GM18517 (cell line): ENCODE measurements around the gene ROCK2.
A peak's percentile ranks its signal among the peaks of the same experiment; 100 is the strongest.
"Not testable (repeated sequence)": the region's sequence is repeated elsewhere in the genome, so short reads cannot be mapped to it uniquely, and the experiment has no call there.

Experiments
- ATAC-seq: cut with Tn5 transposase; IDR thresholded peaks from one replicate; pipeline ENCODE4 v1.9.1; 2021; ENCODE audit warnings: mild to moderate bottlenecking, moderate library complexity; ENCODE audit not compliant: unreplicated experiment

ROCK2 gene

GRCh38 chr2:11239666-11240462 lies 104.6 kb downstream of the ROCK2 start:
- no peak for ATAC-seq

DNA sequence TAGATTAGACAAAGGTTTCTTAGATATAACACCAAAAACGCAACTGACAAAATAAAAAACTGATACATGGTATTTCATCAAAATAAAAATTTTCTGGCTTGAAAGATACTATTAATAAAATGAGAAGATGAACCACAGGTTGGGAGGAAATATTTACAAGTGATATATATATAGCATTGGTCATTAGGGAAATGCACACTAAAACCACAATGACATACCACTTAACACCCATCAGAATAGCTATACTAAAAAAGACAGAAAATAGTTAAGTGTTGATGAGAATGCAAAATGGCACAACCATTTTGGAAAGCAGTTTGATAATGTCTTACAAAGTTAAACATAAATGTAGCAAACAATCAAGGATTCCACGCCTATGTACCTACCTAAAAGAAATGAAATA lies 105.3 kb downstream of the ROCK2 start:
- ATAC-seq = no peak

- no peak for ATAC-seq
Observed at GRCh38 chr2:11237122-11237521, 107.3 kb downstream of the ROCK2 start.

DNA sequence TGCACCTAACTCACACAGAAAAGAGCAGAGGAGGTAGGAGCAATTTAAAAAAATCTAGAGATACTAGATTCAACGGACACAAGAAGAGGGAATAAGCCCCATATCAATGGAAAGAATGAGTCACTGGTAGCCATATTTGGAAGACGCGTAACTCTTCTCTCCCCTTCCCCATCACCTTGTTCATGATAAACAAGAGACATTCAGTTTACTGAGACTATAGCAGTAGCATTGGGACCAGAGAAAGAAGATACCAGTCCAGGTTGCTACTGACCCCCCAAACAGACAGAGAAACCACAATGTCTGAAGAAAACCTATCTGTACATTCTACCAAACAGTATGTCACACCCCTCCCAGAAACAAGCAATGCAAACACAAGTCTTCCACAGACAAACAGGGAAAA lies 108.1 kb downstream of the ROCK2 start:
- no peak for ATAC-seq

GRCh38 chr2:11235583-11235982 lies 108.9 kb downstream of the ROCK2 start:
- no peak for ATAC-seq

- ATAC-seq = no peak
Observed at GRCh38 chr2:11234309-11234708, 110.1 kb downstream of the ROCK2 start.

- not testable (repeated sequence) for ATAC-seq
Observed at GRCh38 chr2:11231193-11231592, 113.2 kb downstream of the ROCK2 start.

DNA sequence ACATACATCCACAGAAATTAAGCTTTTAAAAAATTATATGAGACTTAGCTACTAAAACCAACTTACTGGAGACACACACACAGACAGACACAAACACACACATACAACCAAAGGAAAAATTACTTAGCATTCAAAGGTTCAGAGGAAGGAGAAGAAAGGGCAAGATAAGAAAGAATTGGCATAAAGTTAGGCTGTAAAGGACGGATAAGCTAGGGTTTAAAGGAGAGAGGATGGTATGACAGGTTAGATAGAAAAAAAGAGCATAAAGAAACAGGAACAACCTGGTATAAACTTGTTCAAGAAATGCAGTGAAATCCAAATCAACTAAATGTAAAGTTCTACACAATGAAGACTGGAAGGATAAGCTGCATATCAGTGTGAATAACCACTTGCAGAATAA lies 115.7 kb downstream of the ROCK2 start:
- ATAC-seq = no peak

DNA sequence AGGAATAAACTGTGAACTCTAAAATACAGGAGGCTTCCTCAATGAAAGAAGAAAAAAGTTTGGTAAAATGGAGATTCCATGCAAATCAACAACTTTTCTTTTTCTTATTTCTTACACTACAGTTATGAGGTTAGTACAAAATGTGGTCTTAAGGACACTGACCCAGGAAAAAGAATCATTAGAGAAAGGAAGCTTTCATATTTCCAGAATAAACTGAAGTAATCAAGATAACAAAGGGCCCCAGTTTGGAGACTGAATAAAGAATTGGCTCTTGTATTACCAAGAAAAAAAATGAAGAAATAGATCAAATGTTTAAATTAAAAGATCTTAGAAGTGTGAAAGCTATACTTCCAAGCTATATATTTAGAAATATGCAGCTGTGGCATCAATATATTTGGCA lies 116.8 kb downstream of the ROCK2 start:
- ATAC-seq = no peak

GRCh38 chr2:11224887-11225286 lies 119.5 kb downstream of the ROCK2 start:
- no peak for ATAC-seq

- no peak for ATAC-seq
Observed at GRCh38 chr2:11222845-11223244, 121.6 kb downstream of the ROCK2 start.

GRCh38 chr2:11220445-11220844 lies 124.0 kb downstream of the ROCK2 start:
- no peak for ATAC-seq

- no peak for ATAC-seq
Observed at GRCh38 chr2:11215407-11215806, 129.0 kb downstream of the ROCK2 start.

GRCh38 chr2:11214770-11215169 lies 129.7 kb downstream of the ROCK2 start:
- ATAC-seq = no peak

DNA sequence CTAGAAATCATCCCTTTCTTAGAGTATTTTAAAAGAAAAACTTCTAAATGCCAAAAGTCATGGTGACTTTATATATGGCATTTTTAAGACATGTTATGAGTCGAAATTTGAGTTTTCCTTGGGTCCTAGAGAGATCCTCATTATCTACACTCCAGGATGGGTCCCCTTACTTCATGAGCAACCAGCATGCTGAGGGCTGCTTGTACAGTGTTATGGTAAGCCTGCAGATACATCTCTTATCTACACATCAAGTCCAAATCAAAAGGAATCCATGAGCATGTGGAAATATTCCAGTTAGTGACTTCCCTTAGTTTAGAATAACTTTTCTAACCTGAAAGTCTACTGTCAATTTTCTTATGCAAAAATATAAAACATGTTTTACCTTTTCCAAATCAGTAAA lies 130.5 kb downstream of the ROCK2 start:
- ATAC-seq = no peak

DNA sequence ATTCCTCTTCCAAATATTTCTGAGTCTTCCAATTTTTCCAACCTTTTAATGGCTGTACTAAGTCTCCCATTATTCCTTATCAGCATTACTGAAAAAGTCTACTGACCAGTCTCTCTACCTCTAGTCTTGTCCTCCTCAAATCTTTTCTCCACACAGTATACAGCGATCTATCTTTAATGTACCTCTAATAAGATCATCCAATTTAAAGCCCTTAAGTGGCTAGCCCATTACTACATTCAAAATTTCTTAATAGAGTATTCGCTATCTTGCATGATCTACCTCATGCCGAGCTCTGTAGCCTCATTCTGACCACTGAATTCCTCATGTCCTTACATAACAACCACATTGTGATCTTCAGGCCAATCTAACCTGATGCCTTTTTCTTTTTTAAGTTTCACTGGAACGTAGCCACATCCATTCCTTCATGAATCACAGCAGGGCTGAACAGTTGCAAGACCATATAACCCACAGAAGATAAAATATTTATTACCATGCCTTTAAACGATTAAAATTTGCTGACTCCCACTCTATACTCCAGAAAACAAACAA lies 131.3 kb downstream of the ROCK2 start:
- no peak for ATAC-seq

GRCh38 chr2:11212645-11213044 lies 131.8 kb downstream of the ROCK2 start:
- no peak for ATAC-seq

GRCh38 chr2:11208083-11208482 lies 136.4 kb downstream of the ROCK2 start:
- no peak for ATAC-seq

- peak; percentile 59 for ATAC-seq
Observed at GRCh38 chr2:11203480-11203879, 141.0 kb downstream of the ROCK2 start.

- ATAC-seq = no peak
Observed at GRCh38 chr2:11201969-11202368, 142.5 kb downstream of the ROCK2 start.

- no peak for ATAC-seq
Observed at GRCh38 chr2:11200651-11201050, 143.8 kb downstream of the ROCK2 start.

DNA sequence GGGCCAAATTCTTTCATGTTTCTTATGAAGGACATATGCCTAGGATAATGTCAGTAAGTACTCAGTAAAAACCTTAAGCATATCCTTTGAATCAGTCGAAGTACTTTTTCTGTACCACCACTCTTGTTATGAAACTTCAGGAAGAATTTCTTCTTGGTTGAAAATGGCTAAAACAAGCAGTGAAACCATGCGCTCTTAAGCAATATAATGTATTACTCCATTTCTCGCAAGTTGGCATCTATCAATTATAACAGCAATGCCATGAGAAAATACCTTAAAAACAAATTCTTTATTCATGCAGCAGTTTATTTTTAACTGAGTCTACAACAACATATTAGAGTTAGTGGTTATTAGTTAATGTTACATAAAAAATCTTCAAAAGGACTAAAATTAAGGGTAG lies 148.2 kb downstream of the ROCK2 start:
- no peak for ATAC-seq

GRCh38 chr2:11187731-11188130 lies 156.7 kb downstream of the ROCK2 start:
- ATAC-seq = no peak
